HG03139 (cell line): ENCODE data around the gene LPAR2.
A peak's percentile ranks its signal among the peaks of the same experiment; 100 is the strongest.
"Not testable (repeated sequence)": the region's sequence is repeated elsewhere in the genome, so short reads cannot be mapped to it uniquely, and the experiment has no call there.

Experiments used
- ATAC-seq: cut with Tn5 transposase; IDR thresholded peaks from one replicate; pipeline ENCODE4 v1.9.1; 2021; ENCODE audit not compliant: unreplicated experiment

LPAR2 gene

DNA sequence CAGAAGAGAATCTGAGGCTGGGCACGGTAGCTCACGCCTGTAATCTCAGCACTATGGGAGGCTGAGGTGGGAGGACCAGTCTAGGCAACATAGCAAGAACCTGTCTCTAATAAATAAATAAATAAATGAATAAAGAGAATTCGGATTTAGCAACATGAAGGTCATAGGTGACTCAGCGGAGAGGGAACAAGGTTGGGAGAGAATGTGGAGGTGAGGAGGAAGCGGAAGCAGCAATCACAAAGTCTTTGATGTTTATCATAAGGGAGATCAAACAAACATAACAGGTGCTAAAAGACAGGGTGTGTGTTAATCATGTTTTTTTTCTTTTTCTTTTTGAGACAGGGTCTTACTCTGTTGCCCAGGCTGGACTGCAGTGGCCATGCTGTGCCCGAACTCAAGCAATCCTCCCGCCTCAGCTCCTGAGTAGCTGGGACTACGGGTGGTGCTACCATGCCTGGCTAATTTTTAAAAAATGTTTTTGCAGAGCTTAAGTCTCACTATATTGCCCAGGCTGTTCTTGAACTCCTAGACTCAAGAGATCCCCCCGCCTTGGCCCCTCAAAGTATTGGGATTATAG, 25.8 kb downstream of the LPAR2 start:
- ATAC-seq, result no peak

GRCh38 chr19:19600793-19601330, 27.2 kb downstream of the LPAR2 start:
- no peak for ATAC-seq

DNA sequence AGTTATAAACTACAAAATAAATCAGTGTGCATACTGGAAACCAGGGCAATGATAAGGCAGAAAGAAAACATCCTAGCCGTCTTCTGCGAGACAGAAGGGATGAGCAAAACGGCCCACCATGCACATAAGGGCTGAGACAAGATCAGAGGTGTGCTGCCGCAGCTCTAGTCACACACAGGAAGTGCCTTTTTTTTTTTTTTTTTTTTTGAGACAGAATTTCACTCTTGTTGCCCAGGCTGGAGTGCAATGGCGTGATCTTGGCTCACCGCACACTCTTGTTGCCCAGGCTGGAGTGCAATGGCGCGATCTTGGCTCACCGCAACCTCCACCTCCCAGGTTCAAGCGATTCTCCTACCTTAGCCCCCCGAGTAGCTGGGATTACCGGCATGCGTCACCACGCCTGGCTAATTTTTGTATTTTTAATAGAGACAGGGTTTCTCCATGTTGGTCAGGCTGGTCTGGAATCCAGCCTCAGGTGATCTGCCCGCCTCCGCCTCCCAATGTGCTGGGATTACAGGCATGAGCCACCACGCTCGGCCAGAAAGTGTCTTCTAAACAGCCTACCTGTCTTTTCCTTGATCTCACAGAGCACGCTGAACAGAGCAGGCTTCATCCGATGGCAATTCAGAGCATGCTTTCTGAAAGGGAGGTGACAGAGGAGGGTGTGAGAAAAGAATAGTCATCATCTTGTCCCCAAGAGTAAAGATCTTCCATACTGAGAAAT, 29.1 kb downstream of the LPAR2 start:
- not testable (repeated sequence) for ATAC-seq

GRCh38 chr19:19597809-19598306, 30.2 kb downstream of the LPAR2 start:
- ATAC-seq, result peak; percentile 46

GRCh38 chr19:19595171-19595701, 32.8 kb downstream of the LPAR2 start:
- no peak for ATAC-seq

DNA sequence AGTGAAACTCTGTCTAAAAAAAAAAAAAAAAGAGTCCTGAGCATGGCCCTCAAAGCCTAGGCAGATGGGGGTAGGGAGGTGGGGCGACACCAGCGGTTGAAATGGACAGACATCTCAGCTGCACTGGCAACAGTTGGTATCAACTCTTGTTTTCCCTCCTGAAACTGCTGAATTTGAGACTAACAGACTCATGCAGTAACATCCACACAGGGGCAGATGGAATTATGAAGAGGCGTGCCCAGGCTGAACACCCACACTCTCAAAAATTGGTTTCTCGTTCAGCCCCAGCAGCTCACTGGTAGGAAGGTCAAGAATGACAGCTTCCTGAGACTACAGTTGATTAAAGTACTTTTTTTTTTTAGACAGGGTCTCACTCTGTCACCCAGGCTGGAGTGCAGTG, 33.6 kb downstream of the LPAR2 start:
- ATAC-seq, result no peak

- no peak for ATAC-seq
These were observed 35.3 kb downstream of the LPAR2 start for GRCh38 chr19:19592690-19593089.

DNA sequence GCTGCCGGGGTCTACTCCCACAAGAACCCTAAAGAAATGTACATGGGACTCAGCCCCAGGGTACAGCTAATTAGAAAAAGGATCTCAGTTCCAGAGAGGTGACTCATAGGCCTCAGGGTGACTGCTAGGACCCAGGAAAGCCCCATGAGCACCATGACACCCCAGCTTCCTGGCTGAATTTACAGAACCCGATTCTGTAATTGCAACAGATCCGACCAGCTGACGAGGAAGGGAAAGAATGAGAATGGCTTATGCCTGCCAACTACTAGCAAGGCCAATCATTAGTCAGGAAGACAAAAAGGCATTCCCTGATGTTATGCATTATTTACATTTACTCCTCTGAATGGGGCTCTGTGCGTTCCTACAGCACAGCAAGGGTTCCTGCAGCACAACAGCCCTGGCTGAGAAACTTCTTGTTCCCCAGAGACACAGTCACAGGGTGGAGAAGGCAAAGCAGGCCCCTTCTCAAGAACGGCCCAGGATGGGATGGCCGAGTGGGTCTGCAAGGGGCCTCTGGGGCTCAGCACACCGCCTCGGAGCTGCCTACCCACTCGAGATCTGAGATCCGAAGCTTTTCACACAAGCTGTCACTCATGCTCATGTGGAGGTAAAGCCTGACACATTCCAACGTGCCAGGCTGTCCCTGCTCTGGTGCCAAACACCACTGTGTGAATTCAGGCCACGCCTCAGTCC, 36.7 kb downstream of the LPAR2 start:
- no peak for ATAC-seq

GRCh38 chr19:19588546-19588945, 39.5 kb downstream of the LPAR2 start:
- no peak for ATAC-seq

DNA sequence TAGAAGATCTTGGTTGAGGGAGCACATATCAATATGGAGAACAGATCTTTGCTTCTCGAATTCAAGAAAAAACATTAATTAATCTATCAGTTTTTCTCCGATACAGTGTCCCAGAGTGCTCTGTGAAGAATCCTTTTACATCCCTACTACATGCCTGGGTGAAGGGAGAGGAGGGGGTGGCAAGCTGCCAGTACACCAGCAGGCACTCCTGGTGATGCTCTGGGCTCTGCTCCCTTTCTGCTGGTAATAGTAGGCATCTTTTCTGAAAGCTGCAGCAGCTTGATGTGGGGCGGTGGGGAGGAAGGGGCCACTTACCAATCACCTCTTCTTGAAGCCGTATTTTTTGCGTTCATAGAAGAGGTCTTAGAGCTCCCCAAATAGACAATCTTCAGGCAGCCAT, 40.2 kb downstream of the LPAR2 start:
- ATAC-seq, result no peak

GRCh38 chr19:19584356-19584755, 43.7 kb downstream of the LPAR2 start:
- no peak for ATAC-seq

DNA sequence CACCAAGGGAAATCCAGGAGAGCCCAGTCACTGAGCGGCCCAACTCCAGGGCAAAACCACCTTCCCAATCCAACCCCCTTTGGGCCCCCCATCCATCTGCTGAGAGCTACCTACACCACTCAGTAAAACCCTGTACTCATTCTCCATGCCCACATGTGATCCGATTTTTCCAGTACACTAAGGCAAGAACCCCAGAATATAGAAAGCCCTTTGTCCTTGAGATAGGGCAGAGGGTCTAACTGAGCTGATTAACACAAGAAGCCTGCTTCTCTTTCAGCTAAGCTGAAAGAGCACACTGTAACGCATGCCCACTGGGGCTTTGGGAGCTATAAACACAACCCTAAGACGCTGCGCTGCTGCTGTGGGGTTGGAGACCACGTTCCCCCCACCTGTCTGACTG, 45.5 kb downstream of the LPAR2 start:
- no peak for ATAC-seq

DNA sequence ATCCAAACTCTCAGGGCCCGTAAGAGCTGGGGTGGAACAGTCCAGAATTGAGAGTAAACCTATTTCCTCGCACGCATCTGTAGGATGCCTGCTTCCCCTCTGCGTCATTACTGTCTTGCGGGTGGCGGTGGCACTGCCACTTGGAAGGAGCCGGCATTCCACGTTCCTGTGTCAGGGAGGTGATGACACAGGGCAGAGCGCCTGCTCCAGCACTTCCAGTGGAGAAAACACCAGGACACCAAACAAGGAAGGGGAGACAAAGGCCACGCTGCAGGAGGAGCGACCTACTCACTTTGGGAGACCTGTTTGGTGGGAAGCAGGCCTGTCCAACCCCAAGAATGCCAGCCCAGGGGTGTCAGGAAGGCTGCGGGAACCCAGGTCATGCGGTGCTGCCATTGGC, 46.6 kb downstream of the LPAR2 start:
- ATAC-seq, result no peak

- ATAC-seq, result no peak
These were observed 47.6 kb downstream of the LPAR2 start for GRCh38 chr19:19580418-19580817.

GRCh38 chr19:19579533-19580361, 48.3 kb downstream of the LPAR2 start:
- ATAC-seq, result no peak

DNA sequence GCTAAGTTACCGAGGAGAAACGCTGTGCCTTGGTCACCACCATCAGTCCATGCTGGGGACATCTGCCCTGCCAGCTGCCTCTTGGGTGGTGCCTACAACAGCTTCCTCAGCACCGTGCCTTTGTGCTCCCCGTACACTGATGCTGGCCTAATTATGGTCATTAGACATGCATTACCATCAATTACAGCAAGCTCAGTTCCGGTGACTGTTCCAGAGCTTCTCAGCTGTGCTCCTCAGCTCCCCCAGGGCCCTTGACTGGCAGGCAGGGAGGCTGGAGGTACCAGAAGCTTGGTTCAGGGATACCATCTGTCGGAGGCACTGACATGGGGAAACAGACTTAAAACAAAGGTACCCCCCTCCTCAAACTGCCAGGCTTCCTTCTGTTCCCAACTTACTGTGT, 49.8 kb downstream of the LPAR2 start:
- no peak for ATAC-seq

GRCh38 chr19:19575411-19575810, 52.6 kb downstream of the LPAR2 start:
- no peak for ATAC-seq
